ENCODE data around the gene NARS2.
"Not testable (repeated sequence)": the region's sequence is repeated elsewhere in the genome, so short reads cannot be mapped to it uniquely, and the experiment has no call there.

The NARS2 gene

DNA sequence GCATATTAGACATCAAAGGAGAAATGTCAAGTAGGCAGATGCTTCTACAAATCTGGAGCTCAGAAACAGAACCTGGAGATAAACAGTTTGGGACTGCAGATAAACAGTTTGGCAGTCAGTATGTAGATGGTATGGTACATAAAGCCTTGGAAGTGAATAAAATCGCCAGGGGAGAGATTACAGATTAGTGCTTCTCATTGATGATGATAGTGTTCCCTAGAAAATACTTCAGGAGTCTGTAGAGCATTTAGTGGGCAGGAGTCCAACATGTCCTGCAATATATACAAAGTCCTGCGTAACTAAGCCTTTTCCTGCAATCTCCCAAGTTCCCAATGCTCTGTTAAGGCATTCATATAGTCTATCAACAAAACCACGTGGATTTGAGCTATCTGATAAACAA lies 35.2 kb downstream of the NARS2 start:
- no peak for DNase-seq

- no peak for DNase-seq
These were observed 37.7 kb downstream of the NARS2 start for GRCh38 chr11:78536933-78537332.

- DNase-seq: no peak
These were observed 38.7 kb downstream of the NARS2 start for GRCh38 chr11:78535920-78536319.

- DNase-seq: no peak
These were observed 39.6 kb downstream of the NARS2 start for GRCh38 chr11:78535027-78535426.

GRCh38 chr11:78533399-78533798 lies 41.3 kb downstream of the NARS2 start:
- DNase-seq: no peak

- no peak for DNase-seq
These were observed 41.7 kb downstream of the NARS2 start for GRCh38 chr11:78532991-78533390.

DNA sequence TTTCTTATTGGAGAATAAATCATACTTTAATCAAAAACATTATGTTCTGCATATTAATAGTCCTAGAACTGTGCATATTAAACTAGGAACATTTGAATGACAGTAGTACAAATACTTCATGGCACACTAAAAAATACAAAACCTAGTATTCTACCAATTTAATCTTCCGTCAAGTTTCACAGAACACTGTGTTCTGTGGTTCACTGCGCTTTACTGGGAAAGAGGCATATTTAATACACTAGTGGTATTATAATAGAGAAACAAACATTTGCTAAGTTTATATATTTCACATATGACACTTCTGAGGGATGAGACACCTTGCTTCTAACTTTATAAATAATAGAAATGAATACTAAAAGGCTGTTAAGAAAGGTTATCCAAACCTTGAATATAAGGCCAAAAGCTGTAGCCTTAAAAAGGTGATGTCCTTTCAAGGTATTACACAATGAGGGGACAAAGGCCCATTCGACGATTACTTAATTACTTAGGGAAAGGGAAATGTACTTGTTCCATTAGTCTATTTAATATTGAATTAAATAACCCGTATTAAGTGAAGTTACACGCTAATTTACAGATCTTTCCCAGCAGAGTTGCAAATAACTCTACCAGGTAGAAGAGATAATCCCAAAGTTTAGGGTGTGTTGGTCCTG lies 48.0 kb downstream of the NARS2 start:
- DNase-seq: no peak

DNA sequence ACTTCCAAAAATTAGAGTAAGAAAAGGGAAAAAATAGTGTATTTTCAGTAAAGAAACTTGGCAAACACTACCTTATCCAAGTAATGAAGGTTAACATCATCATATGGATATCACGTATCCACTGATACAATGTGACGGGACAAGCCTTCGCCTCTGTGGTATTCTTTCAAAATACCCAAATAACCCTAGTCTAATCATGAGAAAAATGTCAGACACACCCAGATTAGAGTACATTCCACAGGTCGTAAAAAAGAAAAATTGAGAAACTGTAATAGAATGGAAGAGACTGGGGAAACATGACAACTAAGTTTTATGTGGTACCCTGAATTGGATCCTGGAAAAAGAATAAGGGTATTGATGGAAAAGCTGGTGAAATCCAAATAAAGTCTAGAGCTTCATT lies 48.9 kb downstream of the NARS2 start:
- no peak for DNase-seq

DNA sequence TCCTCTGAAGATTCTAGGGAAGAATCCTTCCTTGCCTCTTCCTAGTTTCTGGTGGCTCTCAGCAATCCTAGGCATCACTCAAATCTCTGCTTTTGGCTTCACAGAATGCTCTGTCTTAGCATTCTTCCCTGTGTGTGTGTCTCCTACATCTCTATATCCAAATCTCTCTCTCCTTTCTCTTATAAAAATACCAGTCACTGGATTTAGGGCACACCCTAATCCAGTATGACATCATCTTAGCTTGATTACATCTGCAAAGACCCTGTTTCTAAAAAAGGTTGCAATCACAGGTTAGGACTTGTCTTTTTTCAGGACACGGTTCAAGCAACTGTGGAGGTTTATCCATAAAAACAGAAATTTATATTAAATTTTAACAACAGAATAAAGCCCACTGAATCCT lies 54.4 kb downstream of the NARS2 start:
- no peak for DNase-seq

GRCh38 chr11:78516281-78516680 lies 58.4 kb downstream of the NARS2 start:
- no peak for DNase-seq

GRCh38 chr11:78514922-78515502 lies 59.7 kb downstream of the NARS2 start:
- no peak for DNase-seq

GRCh38 chr11:78513085-78513484 lies 61.6 kb downstream of the NARS2 start:
- DNase-seq: not testable (repeated sequence)

GRCh38 chr11:78510597-78510996 lies 64.1 kb downstream of the NARS2 start:
- DNase-seq: no peak

GRCh38 chr11:78510025-78510596 lies 64.6 kb downstream of the NARS2 start:
- no peak for DNase-seq

GRCh38 chr11:78504708-78505107 lies 70.0 kb downstream of the NARS2 start:
- no peak for DNase-seq

- DNase-seq: no peak
These were observed 70.5 kb downstream of the NARS2 start for GRCh38 chr11:78504181-78504580.

- no peak for DNase-seq
These were observed 74.7 kb downstream of the NARS2 start for GRCh38 chr11:78499971-78500370.

GRCh38 chr11:78497293-78497692 lies 77.4 kb downstream of the NARS2 start:
- no peak for DNase-seq

- DNase-seq: no peak
These were observed 81.2 kb downstream of the NARS2 start for GRCh38 chr11:78493413-78493975.

DNA sequence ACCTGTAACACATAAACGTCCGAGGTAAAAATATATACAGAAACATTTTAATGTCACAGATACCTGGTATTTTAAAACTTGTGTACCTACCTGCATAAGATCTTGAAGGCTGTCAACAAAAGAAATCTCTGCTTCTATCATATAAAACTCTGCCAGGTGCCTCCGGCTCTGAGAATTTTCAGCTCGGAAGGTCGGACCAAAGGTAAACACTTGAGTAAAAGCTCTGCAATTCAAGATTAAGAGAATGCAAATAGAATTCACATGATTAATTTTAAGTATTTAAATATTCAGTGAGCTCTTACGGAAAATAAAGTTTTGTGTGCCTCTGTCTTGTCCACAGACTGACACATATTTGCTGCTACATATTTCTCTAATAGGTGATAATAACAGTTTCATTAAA lies 81.7 kb downstream of the NARS2 start:
- no peak for DNase-seq

DNA sequence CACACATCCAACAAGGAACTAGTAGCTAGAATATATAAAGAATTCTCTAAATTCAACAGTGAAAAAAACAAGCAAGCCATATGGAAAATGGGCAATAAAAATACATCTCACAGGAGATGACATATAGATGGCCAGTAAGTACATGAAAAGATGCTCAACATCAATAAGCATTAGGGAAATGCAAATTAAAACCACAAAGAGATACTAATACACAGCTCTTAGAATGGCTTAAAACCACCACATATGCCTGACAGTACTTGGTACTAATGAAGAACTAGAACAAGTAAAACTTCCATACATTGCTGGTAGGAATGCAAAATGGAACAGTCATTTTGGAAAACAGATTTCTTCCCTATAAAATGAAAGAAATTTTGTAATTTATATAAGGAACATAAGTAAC lies 85.5 kb downstream of the NARS2 start:
- DNase-seq: no peak

DNA sequence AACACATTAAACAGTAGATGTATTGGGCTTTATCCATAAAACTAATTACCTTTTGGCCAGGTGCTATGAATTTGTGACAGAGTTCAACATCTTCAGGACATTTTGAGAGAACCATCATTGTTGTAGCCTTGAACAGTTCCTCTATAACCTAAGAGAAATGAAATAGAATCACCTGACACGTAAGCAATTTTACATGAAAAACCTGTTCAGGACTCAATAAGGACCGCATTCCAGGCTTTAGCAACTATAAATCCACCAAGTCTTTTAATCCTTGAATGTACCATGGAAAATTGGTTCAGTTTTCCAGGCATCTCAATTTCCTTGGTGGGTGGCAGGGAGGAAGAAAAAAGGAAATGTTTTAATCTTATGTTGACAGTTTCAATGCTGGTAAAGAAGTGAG lies 96.1 kb downstream of the NARS2 start:
- DNase-seq: no peak

DNA sequence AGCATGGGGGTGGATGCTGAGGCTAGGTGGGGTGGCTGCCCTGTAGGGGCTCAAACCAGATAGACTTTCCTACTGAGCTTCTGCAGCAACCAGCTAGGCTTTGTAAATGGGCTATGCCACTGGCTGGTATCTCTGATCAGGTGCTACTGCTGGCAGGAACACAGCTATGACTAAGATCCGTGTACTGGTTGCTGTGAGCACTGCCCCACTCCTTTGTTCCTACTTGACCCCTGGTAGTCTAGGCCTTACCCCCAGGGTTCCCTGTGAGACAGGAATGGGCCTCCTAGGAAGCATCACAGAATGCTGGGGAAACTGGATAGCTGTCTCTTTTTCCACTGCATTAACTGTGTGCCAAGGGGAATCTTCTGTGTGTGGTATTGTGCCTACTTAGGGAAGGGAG lies 98.6 kb downstream of the NARS2 start:
- DNase-seq: no peak

DNA sequence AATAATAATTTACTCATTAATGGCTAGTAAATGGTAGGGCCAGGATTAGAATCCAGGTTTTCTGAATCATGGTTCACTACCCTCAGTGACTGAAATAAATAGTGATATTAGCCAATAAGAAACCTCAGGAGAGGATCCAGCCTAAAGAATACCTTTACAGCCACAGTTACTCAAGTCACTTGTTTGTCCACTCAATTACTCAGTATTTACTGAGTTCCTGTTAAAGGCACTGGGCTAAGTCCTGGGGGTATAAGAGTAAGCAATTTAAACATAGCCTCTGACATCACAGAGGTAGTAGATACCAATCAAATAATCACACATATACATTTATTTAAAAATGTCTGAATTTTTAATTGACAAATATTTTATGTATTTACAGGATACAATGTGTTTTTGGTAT lies 100.2 kb downstream of the NARS2 start:
- no peak for DNase-seq

- DNase-seq: no peak
These were observed 101.8 kb downstream of the NARS2 start for GRCh38 chr11:78472905-78473304.

All from activated CD4-positive, alpha-beta T cell treated with anti-CD3 and anti-CD28 coated beads, Interleukin-10, Interleukin-2, amounts not matched to agents 100 ng/mL and 50 ng/mL, durations not matched to agents 16 hours and 8 hours (primary cell).